Left lobe of liver (tissue), 2 donors: Measurements from ENCODE around the gene NUDC. TPM values are rescaled to one million over a fixed set of nuclear protein-coding genes. Genes with fewer than 3 reads are reported as not detected.

Experiments used
- ATAC-seq: fragments of 200-7000 bp; cut with Tn5 transposase; one replicate; pipeline ENCODE4 v1.9.1; 2020; ENCODE audit warnings: mild to moderate bottlenecking, moderate library complexity
- DNase-seq: peaks from one replicate; pipeline ENCODE4 v3.0.0-alpha.2; 2020; ENCODE audit warnings: low spot score
- total RNA-seq: library from RNA; stranded (reverse); gene quantifications from one replicate; pipeline ENCODE4 v1.2.1, GENCODE V29; 2021
- donor health status: DM: no; HTN: no; CAD: no; lungs with moderate emphysema.
- donor health status: DM: no; HTN: yes; CAD: no.

NUDC gene
- total RNA-seq, 1 donor from 2014 or later, result 43.2 TPM

GRCh38 chr1:26950602-26951001, 29.1 kb downstream of the NUDC start:
- DNase-seq (no peak), ATAC-seq (no peak)

DNA sequence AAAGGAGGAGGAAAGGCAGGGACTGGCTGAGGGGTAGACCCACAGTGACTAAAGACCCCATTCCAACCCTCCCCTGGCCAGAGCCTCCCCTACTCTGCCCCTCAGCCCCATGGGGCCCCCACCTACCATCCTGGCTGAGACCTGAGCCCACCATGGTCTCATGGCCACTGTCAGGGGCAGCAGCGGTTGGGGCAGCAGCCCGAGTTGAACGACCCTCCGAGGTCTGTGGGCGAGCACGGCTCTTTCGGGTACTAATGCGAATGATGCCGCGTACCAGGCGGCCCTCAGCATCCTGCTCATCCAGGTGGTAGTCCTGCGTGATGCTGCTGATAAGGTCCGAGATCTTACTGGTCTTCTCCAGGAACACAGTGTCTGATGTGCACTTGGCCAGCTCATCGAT, 29.7 kb downstream of the NUDC start:
- DNase-seq, result no peak
- ATAC-seq, result no peak

DNA sequence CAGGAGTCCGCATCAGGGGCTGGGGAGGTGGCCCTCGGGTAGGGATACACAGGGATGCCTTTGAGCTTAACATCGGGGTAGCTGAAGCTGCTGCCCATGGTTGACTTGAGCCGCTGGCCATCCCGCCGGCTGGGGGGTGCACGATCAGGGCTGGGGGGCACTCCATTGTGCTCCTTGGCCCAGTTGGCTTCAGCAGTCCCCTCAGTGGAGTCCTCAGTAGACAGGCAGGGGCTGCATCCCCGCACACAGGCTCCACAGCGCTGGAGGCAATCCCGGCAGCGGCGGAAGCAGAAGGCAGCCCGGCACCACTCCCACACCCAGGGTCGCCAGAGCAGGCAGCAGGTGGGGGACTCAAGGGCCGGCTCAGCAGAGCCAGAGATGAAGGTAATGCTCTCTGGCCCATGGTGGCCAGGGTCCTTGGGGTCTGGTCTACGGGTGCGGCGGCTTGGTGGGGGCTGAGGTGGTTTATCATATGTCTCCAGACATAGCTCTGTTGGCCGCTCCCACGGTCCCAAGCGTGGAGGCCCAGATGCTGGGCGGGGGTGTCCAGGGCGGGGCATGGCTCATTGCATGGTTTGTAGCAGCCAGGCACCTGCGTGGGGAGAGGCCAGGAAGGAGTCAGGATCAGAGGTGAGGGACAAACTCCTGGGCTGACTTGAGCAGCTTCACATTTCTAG, 30.4 kb downstream of the NUDC start:
- ATAC-seq (no peak), DNase-seq (no peak)

GRCh38 chr1:26953374-26953773, 31.8 kb downstream of the NUDC start:
- no peak for ATAC-seq
- DNase-seq, result no peak

DNA sequence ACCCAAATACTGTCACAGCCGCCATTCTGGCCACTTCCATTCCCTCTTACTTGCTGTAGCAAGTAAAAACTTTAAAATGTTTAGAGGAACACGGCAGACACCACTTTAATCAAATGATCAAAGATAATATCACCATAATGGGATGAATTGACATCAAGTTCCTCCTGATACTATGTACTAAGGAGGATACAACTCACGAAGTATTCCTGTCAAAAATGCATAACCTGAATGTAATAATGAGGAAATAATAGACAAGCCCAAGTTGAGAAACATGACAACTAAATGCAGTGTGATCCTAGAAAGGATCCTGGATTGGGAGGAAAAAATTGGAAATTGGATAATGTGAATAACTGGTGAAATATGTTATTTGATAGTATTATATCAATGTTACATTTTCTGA, 34.8 kb downstream of the NUDC start:
- no peak for DNase-seq
- ATAC-seq, result no peak

DNA sequence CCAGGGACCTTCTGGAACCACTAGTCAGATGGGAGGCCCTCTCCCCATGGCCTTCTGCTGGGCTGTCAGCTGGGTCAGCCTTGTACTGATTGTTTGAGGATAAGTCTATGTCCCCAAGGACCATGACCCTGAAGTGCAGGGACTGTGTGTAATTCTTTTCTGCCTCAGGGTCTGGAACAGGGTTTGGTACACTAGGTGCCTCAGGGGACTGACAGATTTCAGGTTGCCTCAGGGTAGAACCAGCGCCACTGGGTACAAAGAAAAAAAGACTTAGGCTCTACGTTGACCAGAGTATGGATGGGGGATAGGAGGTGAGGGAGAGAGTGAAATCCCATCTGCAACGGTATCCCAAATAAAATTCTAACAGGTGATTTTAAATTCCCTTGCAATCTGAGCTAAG, 35.8 kb downstream of the NUDC start:
- DNase-seq, result no peak
- ATAC-seq, result no peak

- no peak for ATAC-seq
- DNase-seq, result no peak
Observed at GRCh38 chr1:26959270-26959669, 37.7 kb downstream of the NUDC start.

DNA sequence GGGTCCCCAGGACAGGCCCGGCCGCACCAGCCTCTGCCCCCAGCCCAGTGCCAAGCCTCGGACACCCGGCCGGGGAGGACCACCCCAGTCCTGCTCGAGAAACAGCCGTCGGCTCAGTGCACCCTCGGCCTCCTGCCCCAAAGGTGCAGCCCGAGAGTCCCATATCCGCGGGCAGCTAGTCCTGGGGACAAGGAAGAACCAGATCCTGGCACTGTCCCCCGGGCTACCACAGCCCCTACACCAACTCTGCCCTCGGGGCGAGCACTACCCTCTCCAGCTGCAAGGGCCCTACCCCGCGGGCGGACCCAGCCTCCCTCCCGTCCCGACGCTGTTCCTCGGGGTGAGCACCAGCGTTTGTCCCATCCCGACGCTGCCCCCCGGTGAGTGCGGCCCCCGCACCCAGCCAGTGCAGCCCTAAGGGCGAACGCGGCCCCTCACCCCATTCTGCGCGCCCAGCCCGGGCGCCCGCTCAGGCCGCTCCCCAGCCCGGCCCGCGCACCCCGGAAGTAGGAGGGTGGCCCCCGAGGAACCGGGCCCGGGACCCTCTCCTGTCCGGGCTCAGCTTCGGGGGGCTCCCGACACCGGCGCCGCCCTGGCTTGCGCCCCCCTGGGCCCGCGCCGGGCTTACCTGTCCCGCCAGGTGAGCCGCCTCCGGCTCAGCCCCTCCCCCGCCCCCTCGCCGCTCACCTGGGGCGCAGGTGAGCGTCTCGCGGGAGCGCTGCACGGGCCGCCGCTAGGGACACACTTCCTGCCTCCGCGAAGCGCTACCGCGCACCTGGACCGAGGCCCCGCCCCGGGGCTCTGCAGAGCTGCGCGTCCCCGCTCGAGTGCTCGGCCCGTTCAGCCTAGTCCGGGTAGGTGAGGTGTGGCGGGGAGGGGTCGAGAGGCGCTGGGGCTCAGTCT, 38.4 kb downstream of the NUDC start, which contains the start of gene KDF1:
TSS of gene KDF1 (minus strand) at position 747 of the 903 bp plus-strand sequence. CDS start 8,088 bp downstream, outside the sequence.
- ATAC-seq (peak; percentile 93), DNase-seq (peak; percentile 80)

DNA sequence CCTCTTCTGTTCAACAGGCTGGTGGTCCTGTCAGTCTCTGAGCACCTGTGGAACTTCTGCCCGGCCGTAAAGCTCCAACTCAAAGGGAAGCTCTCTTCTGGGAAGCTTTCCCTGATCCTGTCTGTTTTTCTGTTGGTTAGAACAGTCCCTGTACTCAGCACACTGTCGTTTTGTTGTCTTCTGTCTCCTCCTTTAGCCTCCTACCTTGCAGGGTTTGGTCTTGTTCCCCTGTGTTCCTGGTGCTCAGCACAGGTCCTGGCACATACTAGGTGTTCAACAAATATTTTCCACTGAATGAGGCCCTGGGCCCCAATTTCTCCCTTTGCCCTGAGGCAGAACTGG, 39.1 kb downstream of the NUDC start:
- peak; percentile 14 for ATAC-seq
- no peak for DNase-seq

GRCh38 chr1:26961826-26962225, 40.3 kb downstream of the NUDC start:
- ATAC-seq (no peak), DNase-seq (no peak)

- DNase-seq (no peak), ATAC-seq (no peak)
Observed at GRCh38 chr1:26965213-26965612, 43.7 kb downstream of the NUDC start.

- DNase-seq (no peak), ATAC-seq (no peak)
Observed at GRCh38 chr1:26965628-26966027, 44.1 kb downstream of the NUDC start.

GRCh38 chr1:26970810-26971209, 49.3 kb downstream of the NUDC start:
- no peak for ATAC-seq
- no peak for DNase-seq

GRCh38 chr1:26971590-26971989, 50.0 kb downstream of the NUDC start:
- ATAC-seq (no peak), DNase-seq (no peak)

DNA sequence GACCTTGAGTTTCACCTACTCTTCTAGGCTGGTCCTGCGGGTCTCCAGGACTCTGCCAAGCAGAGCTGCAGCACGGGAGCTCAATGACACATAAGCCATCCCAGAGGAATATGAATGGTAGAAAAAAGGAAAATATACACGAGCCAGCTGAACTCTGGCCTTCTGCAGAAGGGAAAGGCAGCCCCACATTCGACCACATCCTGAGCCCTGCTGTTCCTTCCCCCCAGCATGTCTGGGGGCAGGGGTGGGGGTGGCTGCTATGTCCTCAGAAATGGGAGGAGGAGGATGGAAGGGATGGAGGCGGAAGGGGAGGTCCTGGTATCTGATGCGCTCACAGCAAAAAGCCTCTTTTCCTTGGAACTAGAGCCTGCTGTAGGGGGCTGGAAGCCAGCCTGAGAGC, 50.8 kb downstream of the NUDC start:
- ATAC-seq, result no peak
- no peak for DNase-seq

- ATAC-seq (no peak), DNase-seq (no peak)
Observed at GRCh38 chr1:26972821-26973220, 51.3 kb downstream of the NUDC start.

GRCh38 chr1:26976621-26977510, 55.3 kb downstream of the NUDC start:
- DNase-seq, result no peak

GRCh38 chr1:26978901-26979300, 57.4 kb downstream of the NUDC start:
- no peak for DNase-seq
- peak; percentile 11 for ATAC-seq

More at GRCh38 chr1:26976621-26977510, 55.3 kb downstream of the NUDC start:
- ATAC-seq, result no peak

GRCh38 chr1:26981146-26981846, 59.8 kb downstream of the NUDC start:
- DNase-seq, result no peak
- ATAC-seq, result no peak

DNA sequence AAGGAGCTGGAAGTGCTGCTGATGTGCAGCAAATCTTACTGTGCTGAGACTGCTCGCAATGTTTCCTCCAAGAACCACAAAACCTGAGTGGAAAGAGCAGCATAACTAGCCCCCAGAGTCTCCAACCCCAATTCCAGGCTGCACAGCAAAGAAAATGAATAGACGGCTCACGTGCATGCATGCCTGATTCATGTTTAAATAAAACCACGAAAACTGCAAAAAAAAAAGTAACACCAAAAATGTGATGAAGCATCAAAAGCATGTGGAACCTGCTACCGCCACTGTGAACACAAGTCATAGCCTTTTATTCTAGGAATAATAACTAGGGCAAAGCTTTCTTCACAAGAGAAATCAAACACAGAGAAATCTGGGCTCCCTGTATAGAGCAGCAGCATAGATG, 62.3 kb downstream of the NUDC start:
- ATAC-seq (no peak), DNase-seq (no peak)

DNA sequence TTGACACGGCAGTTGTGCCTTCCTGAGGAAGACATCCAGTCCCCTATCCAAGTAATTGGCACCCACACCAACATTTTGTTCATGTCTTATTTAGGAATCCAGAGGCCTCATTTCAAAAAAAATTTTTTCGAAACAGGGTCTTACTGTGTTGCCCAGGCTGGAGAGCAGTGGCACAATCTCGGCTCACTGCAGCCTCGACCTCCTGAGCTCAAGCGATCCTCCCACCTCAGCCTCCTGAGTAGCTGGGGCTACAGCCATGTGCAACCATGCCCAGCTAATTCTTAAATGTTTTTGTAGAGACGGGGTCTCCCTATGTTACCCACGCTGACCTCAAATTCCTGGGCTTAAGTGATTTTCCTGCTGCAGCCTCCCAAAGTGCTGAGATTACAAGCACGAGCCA, 62.7 kb downstream of the NUDC start:
- no peak for ATAC-seq

More for the DNA sequence above, 62.7 kb downstream of the NUDC start:
- no peak for DNase-seq
